ENCODE data around the gene C1orf167.

DNA sequence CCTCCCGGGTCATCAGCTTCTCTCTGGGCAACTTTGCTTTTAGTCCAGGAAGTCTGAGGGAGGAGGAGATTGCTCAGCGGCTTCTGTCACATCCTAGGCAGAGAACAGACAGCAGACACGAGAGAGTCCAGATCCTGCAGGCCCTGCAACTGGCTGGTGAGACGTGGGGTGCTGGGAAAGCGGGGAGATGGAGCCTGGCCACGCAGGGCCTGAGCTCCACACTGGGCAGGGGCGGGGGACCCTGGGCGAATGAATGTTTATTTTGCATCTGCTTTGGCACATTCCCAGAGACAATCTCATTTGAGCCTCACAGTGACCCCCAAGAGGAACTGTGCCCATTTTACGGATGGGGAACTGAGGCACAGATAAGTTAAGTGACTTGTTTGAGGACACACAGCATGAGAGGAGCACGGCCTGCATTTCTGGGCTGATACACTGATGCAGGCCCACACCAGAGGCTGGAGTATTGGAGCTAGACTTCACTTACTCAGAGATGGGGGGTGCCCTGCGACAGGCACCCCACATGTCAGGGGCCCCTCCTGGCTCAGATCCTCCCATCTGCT is 9.6 kb downstream of the C1orf167 start:
- TF ChIP-seq, protein P1, sequence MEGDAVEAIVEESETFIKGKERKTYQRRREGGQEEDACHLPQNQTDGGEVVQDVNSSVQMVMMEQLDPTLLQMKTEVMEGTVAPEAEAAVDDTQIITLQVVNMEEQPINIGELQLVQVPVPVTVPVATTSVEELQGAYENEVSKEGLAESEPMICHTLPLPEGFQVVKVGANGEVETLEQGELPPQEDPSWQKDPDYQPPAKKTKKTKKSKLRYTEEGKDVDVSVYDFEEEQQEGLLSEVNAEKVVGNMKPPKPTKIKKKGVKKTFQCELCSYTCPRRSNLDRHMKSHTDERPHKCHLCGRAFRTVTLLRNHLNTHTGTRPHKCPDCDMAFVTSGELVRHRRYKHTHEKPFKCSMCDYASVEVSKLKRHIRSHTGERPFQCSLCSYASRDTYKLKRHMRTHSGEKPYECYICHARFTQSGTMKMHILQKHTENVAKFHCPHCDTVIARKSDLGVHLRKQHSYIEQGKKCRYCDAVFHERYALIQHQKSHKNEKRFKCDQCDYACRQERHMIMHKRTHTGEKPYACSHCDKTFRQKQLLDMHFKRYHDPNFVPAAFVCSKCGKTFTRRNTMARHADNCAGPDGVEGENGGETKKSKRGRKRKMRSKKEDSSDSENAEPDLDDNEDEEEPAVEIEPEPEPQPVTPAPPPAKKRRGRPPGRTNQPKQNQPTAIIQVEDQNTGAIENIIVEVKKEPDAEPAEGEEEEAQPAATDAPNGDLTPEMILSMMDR (IDR thresholded peaks at IDR 0.05), result no peak
- TF ChIP-seq POLR2AphosphoS5 (IDR thresholded peaks at IDR 0.05; ENCODE audit: low read depth, low read length) (no peak), NFIC (IDR thresholded peaks at IDR 0.05; ENCODE audit: borderline replicate concordance) (no peak), SMC3 (IDR thresholded peaks at IDR 0.05; ENCODE audit: low read depth, low read length) (no peak), EP300 (IDR thresholded peaks at IDR 0.05; ENCODE audit: borderline replicate concordance in 1 of 2, low read depth in 1 of 2, low read length in 1 of 2) (no peak), FOSL2 (IDR thresholded peaks at IDR 0.05; ENCODE audit: borderline replicate concordance, low read depth) (no peak), EZH2phosphoT487 (IDR thresholded peaks at IDR 0.05; ENCODE audit: borderline replicate concordance, low read depth) (no peak), TAF1 (IDR thresholded peaks at IDR 0.05; ENCODE audit: borderline replicate concordance, low read depth, low read length) (no peak), GATA2 (CRISPR knock-in tag; IDR thresholded peaks at IDR 0.05) (no peak), YY1 (IDR thresholded peaks at IDR 0.05; ENCODE audit: low read depth) (no peak)
- TF ChIP-seq, protein P2, sequence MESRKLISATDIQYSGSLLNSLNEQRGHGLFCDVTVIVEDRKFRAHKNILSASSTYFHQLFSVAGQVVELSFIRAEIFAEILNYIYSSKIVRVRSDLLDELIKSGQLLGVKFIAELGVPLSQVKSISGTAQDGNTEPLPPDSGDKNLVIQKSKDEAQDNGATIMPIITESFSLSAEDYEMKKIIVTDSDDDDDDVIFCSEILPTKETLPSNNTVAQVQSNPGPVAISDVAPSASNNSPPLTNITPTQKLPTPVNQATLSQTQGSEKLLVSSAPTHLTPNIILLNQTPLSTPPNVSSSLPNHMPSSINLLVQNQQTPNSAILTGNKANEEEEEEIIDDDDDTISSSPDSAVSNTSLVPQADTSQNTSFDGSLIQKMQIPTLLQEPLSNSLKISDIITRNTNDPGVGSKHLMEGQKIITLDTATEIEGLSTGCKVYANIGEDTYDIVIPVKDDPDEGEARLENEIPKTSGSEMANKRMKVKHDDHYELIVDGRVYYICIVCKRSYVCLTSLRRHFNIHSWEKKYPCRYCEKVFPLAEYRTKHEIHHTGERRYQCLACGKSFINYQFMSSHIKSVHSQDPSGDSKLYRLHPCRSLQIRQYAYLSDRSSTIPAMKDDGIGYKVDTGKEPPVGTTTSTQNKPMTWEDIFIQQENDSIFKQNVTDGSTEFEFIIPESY (IDR thresholded peaks at IDR 0.05; ENCODE audit: borderline replicate concordance, low read depth), result no peak
- TF ChIP-seq, protein P3, sequence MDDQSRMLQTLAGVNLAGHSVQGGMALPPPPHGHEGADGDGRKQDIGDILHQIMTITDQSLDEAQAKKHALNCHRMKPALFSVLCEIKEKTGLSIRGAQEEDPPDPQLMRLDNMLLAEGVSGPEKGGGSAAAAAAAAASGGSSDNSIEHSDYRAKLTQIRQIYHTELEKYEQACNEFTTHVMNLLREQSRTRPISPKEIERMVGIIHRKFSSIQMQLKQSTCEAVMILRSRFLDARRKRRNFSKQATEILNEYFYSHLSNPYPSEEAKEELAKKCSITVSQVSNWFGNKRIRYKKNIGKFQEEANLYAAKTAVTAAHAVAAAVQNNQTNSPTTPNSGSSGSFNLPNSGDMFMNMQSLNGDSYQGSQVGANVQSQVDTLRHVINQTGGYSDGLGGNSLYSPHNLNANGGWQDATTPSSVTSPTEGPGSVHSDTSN (IDR thresholded peaks at IDR 0.05), result no peak
- TF ChIP-seq, protein P4, sequence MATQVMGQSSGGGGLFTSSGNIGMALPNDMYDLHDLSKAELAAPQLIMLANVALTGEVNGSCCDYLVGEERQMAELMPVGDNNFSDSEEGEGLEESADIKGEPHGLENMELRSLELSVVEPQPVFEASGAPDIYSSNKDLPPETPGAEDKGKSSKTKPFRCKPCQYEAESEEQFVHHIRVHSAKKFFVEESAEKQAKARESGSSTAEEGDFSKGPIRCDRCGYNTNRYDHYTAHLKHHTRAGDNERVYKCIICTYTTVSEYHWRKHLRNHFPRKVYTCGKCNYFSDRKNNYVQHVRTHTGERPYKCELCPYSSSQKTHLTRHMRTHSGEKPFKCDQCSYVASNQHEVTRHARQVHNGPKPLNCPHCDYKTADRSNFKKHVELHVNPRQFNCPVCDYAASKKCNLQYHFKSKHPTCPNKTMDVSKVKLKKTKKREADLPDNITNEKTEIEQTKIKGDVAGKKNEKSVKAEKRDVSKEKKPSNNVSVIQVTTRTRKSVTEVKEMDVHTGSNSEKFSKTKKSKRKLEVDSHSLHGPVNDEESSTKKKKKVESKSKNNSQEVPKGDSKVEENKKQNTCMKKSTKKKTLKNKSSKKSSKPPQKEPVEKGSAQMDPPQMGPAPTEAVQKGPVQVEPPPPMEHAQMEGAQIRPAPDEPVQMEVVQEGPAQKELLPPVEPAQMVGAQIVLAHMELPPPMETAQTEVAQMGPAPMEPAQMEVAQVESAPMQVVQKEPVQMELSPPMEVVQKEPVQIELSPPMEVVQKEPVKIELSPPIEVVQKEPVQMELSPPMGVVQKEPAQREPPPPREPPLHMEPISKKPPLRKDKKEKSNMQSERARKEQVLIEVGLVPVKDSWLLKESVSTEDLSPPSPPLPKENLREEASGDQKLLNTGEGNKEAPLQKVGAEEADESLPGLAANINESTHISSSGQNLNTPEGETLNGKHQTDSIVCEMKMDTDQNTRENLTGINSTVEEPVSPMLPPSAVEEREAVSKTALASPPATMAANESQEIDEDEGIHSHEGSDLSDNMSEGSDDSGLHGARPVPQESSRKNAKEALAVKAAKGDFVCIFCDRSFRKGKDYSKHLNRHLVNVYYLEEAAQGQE (IDR thresholded peaks at IDR 0.05; ENCODE audit: low read depth, low read length), result no peak

Data from SK-N-SH (cell line).